CD4-positive, alpha-beta T cell treated with Interleukin-17A for 1 hour (primary cell): ENCODE measurements around the gene RPL35.

Source experiments
- DNase-seq: peaks from one replicate; pipeline ENCODE4 v3.0.0-alpha.2; 2020

Gene RPL35

DNA sequence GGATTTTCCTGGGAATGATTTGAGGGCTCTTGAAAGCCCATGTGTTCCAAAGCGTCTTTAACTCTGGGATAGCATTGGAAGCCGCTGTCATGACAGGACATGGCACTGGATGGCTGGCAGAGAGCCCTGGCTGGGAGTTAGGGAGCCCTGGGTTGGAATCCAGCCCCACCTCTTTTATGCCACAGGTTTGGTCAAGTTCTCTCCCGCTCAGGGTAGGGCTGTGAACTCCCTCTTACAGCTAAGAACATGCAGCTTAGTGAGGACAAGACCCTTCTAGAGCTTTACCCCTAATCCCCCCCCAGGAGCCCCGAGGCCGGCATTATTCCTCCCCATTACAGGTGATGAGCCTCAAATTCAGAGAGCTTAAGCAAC is 47.6 kb downstream of the RPL35 start:
- no peak for DNase-seq

DNA sequence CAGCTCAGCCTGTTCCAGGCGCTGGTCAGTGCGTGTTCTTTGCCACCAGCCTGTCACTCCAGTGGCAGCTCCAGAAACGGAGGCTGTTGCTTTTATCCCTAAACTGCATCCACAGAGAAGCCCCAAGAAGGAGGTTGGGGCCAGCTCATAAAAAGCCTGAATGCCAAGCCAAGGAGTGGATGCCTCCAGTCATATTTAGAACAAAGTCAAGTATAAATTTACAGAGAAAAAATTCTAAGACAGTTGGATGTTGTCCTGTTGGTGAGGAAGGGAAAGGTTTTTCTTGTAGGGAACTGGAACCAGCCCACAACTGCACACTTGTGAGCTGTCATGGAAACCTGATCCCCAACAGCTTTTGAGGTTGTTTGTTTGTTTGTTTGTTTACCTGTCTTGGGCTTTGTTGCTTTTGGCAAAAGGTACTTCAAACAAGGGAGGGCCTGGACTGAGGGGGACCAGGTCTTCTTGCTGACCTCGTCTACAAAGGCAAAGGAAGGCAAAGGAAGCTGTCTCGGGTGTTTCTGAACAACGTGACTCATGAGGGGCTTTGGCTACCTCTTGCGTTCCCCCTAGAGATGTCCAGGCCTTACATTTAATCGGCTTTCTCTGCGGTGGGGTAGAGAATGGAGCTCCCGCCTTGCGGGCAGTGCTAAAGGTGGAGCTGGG is 48.1 kb downstream of the RPL35 start:
- DNase-seq = no peak

DNA sequence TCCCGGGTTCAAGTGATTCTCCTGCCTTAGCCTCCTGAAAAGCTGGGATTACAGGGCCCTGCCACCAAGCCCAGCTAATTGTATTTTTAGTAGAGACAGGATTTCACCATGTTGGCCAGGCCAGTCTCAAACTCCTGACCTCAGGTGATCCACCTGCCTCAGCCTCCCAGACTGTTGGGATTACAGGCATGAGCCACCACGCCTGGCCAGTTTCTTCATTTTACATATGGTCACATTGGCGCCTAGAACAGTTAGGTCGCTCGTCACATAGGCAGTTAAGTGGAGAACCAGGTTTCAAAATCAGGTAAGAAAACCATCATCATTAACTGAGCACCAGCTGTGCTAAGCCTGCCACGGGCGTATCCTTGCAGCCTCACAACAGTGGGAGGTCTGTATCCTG is 48.7 kb downstream of the RPL35 start:
- DNase-seq = no peak

DNA sequence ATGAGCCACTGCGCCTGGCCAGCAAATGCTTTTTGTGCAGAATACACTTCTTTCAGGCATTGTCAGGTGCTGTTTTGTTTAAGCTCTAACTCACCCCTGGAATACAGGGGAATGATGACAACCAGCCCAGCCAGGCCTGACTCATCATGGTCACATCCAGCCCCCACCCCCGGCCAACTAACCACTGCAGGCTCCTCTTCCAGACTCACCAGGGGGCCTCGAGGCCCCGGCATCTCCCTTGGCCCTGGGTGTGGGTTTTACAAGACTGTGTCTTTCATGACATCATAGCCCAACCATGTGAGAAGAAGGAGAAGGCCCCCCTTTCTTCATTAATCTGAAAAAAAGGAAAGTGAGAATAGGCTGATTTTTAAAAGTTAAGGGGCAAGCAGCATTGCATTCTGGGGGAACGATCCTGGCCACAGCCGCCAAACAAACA is 49.3 kb downstream of the RPL35 start:
- no peak for DNase-seq

DNA sequence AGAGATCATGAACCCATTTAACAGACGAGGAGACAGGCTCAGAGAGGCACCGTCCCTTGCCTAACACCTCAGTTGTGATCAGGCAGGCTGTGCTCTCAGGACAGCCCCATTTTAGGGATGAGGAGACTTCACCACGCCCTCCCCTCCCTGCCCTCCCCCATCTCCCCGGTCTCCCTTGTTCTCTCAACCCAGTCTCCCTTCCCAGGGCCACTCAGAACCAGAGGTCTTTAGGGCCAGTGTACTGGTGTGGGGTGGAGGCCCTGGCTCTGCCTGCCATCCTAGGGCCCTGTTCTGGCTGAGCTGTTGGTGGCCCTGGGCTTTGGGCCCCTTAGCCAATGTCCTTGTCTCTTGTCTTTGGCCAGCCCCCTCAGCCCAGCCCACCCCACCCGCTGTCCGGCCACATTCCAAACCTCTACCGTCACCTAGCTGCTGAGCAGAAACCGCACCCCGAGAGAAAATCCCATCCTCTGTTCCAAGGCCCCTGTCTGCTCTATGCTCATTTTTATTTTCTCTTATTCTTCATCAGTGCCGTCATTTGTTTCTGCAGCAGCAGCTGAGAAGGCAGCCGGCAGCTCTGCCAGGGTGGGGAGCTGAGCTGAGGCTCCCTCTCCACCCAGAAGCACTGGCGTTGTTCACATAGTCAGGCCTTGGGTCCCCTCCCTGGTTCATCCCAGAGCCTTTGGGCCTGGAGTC is 50.9 kb downstream of the RPL35 start:
- no peak for DNase-seq

DNA sequence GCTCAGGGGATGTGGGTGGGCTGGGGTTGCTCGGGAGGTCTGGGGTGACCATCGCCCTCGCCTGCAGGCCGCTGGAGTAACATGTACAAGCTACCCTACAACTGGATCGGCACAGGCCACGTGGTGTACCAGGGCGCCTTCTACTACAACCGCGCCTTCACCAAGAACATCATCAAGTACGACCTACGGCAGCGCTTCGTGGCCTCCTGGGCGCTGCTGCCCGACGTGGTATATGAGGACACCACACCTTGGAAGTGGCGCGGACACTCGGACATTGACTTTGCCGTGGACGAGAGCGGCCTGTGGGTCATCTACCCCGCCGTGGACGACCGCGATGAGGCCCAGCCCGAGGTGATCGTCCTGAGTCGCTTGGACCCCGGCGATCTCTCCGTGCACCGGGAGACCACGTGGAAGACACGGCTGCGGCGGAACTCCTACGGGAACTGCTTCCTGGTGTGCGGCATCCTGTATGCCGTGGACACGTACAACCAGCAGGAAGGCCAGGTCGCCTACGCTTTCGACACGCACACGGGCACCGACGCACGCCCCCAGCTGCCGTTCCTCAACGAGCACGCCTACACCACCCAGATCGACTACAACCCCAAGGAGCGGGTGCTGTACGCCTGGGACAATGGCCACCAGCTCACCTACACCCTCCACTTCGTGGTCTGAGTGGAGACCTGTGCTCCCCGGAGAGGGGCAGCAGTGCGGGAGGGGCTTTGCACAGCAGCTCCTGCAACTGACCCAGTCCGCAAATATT is 51.8 kb downstream of the RPL35 start:
- no peak for DNase-seq

DNA sequence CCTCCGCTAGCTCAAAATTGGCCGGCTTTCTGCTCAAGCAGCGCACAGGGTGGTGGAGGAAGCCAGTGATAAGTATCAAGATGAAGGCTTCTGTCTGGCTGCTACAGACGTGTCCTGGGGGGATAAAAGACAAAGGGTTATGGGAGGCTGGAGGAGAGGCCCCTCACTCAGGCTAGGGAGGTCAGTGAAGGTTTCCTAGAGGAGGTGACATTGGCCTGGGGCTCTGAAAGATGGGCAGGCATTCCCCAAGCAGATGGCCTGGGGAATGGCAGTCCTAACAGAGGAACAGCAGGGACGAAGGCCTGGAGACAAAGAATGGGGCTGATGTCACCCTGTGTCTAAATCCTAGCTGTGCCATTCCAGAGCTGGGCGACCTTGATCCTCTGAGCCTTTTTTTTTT is 52.5 kb downstream of the RPL35 start:
- no peak for DNase-seq

DNA sequence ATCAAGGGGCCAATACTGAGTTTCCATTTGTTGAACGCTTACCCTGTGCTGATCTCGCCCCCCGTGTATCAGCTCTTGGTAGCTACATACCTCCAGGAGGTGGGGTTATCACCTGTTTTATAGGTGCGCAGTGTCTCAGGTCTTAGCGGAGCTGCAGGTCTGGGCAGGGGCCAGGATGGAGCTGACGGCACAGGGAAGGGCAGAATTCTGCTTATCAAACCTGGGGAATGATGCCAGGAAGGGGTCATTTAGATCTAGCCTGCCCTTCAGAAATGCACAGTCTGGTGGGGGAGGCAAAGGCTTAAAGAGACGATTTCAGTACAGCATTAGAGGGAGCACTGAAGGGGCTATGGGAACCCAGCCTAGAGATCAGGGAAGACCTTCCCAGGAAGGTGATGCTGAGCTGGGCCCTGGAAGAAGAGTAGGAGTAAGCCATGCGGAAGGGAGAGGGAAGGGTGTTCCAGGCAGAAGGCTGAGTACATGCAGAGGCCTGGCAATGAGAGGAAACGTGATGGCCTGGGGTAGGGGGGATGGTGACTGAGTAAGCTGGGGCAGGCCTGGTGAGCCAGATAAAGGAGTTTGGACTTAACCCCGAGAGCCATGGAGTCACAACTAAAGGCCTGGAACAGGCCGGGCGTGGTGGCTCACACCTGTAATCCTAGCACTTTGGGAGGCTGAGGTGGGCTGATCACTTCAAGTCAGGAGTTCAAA is 53.4 kb downstream of the RPL35 start:
- DNase-seq = no peak
